DND-41 (cell line): ENCODE data around the gene TTC36.

Experiments used
- ATAC-seq: fragments of 200-7000 bp; cut with Tn5 transposase; 3 replicates; pipeline ENCODE4 v1.9.1; 2021; ENCODE audit warnings: low read depth; ENCODE audit not compliant: insufficient read depth
- DNase-seq: peaks from one replicate; pipeline ENCODE4 v3.0.0-alpha.2; 2020
- H2AFZ ChIP-seq: 2 replicates; pipeline ENCODE4 v1.6.0; 2012; ENCODE audit warnings: low read depth, low read length
- H3K27ac ChIP-seq: 2 replicates; pipeline ENCODE4 v1.5.1; 2012; ENCODE audit warnings: low read length, inconsistent platforms
- H3K27me3 ChIP-seq: fragments of 200-600 bp; sonication (generic); 2 replicates; pipeline ENCODE4 v1.6.0; 2012; ENCODE audit warnings: low read length, mild to moderate bottlenecking, inconsistent platforms; ENCODE audit not compliant: insufficient read depth, poor library complexity
- H3K36me3 ChIP-seq: 2 replicates; pipeline ENCODE4 v1.5.1; 2012; ENCODE audit warnings: low read length, inconsistent platforms; ENCODE audit not compliant: insufficient read depth
- H3K4me1 ChIP-seq: 2 replicates; pipeline ENCODE4 v1.5.1; 2012; ENCODE audit warnings: mild to moderate bottlenecking, low read length; ENCODE audit not compliant: insufficient read depth
- H3K4me2 ChIP-seq: 2 replicates; pipeline ENCODE4 v1.6.0; 2012; ENCODE audit warnings: mild to moderate bottlenecking, moderate library complexity, low read length, inconsistent platforms; ENCODE audit not compliant: insufficient read depth
- H3K4me3 ChIP-seq, 2 experiments: fragments of 200-600 bp in 1 of 2; shearing (Covaris generic) in 1 of 2; 2 replicates each; pipeline ENCODE4 v1.5.1; 2012 to 2016; ENCODE audit warnings: inconsistent platforms in 2 of 2, low read length in 2 of 2, mild to moderate bottlenecking in 2 of 2, low read depth in 1 of 2, moderate library complexity in 1 of 2
- H3K79me2 ChIP-seq: 2 replicates; pipeline ENCODE4 v1.6.0; 2012; ENCODE audit warnings: low read length, inconsistent platforms; ENCODE audit not compliant: insufficient read depth
- H3K9ac ChIP-seq: 2 replicates; pipeline ENCODE4 v1.6.0; 2012; ENCODE audit warnings: low read depth, mild to moderate bottlenecking, inconsistent platforms, low read length, moderate library complexity
- H3K9me3 ChIP-seq: 2 replicates; pipeline ENCODE4 v1.5.1; 2012; ENCODE audit warnings: low read length, moderate library complexity, mild to moderate bottlenecking, inconsistent platforms; ENCODE audit not compliant: insufficient read depth, severe bottlenecking
- H4K20me1 ChIP-seq: 2 replicates; pipeline ENCODE4 v1.6.0; 2012; ENCODE audit warnings: low read length; ENCODE audit not compliant: insufficient read depth
- EZH2 ChIP-seq: IDR thresholded peaks from 3 replicates; pipeline ENCODE4 v1.6.1; 2012; ENCODE audit warnings: borderline replicate concordance, low read depth, mild to moderate bottlenecking, moderate library complexity, low read length, inconsistent platforms; ENCODE audit not compliant: severe bottlenecking
- TF ChIP-seq, protein P1 (sequence below): IDR thresholded peaks from 2 replicates; pipeline ENCODE4 v1.5.1; 2012; ENCODE audit warnings: borderline replicate concordance, low read length, moderate library complexity, mild to moderate bottlenecking; ENCODE audit not compliant: poor library complexity, severe bottlenecking; ENCODE audit errors: extremely low read depth

Gene TTC36

DNA sequence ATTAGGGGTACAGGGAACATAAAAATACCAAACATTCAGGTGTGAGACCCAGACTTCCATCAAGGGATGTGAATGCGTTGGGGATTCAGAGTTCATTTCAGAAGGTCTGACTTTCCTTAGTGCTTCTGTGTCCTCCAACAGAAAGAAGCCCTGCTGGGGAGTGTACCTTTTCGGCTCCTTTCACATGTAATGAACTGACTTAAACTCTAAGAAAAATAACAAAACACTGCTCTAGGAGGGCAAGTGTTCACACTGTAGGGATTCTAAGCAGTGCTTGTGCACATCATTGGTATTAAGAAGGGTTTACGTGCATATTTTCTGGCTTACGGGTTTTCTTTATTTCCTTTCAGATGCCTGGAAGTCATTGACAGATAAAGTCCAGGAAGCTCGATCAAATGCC is 15.7 kb upstream of the TTC36 start:
- H3K4me3 ChIP-seq: no peak overlapping the region

DNA sequence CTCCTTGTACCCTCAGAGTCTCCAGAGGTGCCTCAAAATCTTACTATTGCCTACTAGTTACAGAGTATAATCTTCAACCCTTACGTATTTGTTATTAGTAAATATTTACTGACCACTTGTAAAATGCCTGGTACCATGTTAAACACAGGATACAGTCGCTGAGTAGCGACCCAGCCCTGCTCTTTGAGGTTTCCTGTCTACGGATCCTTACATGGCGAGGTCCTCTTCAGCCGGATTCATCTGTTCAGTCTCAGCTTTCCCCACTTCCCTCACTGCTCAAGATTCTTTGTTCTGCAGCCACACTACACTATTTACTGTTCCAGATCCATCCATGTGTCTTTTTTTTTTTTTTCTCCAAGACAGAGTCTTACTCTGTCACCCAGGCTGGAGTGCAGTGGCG is 13.2 kb upstream of the TTC36 start:
- Histone ChIP-seq H3K79me2 (no peaks in the 10 kb centered on the region), H3K27ac (no peak overlapping the region), H3K27me3 (no peaks in the 10 kb centered on the region), H3K9me3 (no peaks in the 10 kb centered on the region), H2AFZ (no peak overlapping the region), H3K4me3 (no peak overlapping the region), H3K9ac (no peak overlapping the region), H3K4me2 (no peak overlapping the region), H4K20me1 (no peaks in the 10 kb centered on the region), H3K36me3 (peaks cover 91% of the 10 kb centered on the region), H3K4me1 (no peaks in the 10 kb centered on the region)
- DNase-seq: no peak
- no peak for ATAC-seq
- no peak for TF ChIP-seq EZH2
- TF ChIP-seq, protein P1, sequence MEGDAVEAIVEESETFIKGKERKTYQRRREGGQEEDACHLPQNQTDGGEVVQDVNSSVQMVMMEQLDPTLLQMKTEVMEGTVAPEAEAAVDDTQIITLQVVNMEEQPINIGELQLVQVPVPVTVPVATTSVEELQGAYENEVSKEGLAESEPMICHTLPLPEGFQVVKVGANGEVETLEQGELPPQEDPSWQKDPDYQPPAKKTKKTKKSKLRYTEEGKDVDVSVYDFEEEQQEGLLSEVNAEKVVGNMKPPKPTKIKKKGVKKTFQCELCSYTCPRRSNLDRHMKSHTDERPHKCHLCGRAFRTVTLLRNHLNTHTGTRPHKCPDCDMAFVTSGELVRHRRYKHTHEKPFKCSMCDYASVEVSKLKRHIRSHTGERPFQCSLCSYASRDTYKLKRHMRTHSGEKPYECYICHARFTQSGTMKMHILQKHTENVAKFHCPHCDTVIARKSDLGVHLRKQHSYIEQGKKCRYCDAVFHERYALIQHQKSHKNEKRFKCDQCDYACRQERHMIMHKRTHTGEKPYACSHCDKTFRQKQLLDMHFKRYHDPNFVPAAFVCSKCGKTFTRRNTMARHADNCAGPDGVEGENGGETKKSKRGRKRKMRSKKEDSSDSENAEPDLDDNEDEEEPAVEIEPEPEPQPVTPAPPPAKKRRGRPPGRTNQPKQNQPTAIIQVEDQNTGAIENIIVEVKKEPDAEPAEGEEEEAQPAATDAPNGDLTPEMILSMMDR: no peak

More for the DNA sequence above, 15.7 kb upstream of the TTC36 start:
- Histone ChIP-seq H3K36me3 (peaks cover 99% of the 10 kb centered on the region), H3K27ac (no peak overlapping the region), H3K4me2 (no peak overlapping the region), H3K9me3 (no peaks in the 10 kb centered on the region), H3K9ac (no peak overlapping the region), H4K20me1 (no peaks in the 10 kb centered on the region), H3K79me2 (no peaks in the 10 kb centered on the region), H3K4me1 (no peaks in the 10 kb centered on the region), H2AFZ (no peak overlapping the region), H3K27me3 (no peaks in the 10 kb centered on the region)
- TF ChIP-seq, protein P1: no peak
- no peak for TF ChIP-seq EZH2
- ATAC-seq (no peak), DNase-seq (no peak)

DNA sequence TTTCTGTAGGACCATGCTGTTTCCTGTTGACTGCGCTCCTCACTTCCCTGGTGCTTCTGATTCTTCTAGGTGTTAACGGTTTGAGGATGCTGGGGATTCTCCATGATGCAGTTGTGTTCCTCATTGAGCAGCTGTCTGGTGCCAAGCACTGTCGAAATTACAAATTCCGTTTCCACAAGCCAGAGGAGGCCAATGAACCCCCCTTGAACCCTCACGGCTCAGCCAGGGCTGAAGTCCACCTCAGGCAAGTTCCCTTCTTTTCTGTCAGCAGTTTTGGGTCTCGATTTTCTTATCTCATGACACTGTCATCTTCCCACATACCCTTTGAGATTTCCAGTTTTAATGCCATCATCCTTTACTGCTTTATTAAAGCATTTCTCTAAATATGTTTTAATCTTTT is 7.7 kb upstream of the TTC36 start:
- Histone ChIP-seq H3K27ac (no peak overlapping the region), H3K9me3 (no peaks in the 10 kb centered on the region), H3K4me1 (no peaks in the 10 kb centered on the region), H3K9ac (no peak overlapping the region), H2AFZ (no peak overlapping the region), H4K20me1 (peaks cover 4% of the 10 kb centered on the region), H3K36me3 (peaks cover 89% of the 10 kb centered on the region), H3K4me2 (no peak overlapping the region), H3K79me2 (no peaks in the 10 kb centered on the region), H3K27me3 (no peaks in the 10 kb centered on the region), H3K4me3 (no peak overlapping the region)
- ATAC-seq: no peak
- no peak for DNase-seq
- TF ChIP-seq EZH2: no peak
- TF ChIP-seq, protein P1: no peak

DNA sequence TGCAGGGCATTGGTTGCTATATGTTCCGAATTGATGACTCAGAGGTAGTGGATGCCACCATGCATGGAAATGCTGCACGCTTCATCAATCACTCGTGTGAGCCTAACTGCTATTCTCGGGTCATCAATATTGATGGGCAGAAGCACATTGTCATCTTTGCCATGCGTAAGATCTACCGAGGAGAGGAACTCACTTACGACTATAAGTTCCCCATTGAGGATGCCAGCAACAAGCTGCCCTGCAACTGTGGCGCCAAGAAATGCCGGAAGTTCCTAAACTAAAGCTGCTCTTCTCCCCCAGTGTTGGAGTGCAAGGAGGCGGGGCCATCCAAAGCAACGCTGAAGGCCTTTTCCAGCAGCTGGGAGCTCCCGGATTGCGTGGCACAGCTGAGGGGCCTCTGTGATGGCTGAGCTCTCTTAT is 5.4 kb upstream of the TTC36 start:
- Histone ChIP-seq H3K4me2 (no peak overlapping the region), H2AFZ (no peak overlapping the region), H3K27me3 (no peaks in the 10 kb centered on the region), H3K79me2 (no peaks in the 10 kb centered on the region), H4K20me1 (peaks cover 4% of the 10 kb centered on the region), H3K9ac (no peak overlapping the region), H3K36me3 (peaks cover 73% of the 10 kb centered on the region), H3K27ac (no peak overlapping the region), H3K4me1 (no peaks in the 10 kb centered on the region), H3K9me3 (no peaks in the 10 kb centered on the region), H3K4me3 (no peak overlapping the region)
- TF ChIP-seq, protein P1: no peak
- no peak for TF ChIP-seq EZH2
- DNase-seq (no peak), ATAC-seq (no peak)
